HCT116 (cell line): ENCODE results near the gene ZC4H2. TPM values are rescaled to one million over a fixed set of nuclear protein-coding genes. Genes with fewer than 3 reads are reported as not detected.
"Not testable (repeated sequence)": the region's sequence is repeated elsewhere in the genome, so short reads cannot be mapped to it uniquely, and the experiment has no call there.

Experiments used
- ATAC-seq: fragments of 200-7000 bp; cut with Tn5 transposase; 2 replicates; pipeline ENCODE4 v1.9.1; 2020; ENCODE audit warnings: mild to moderate bottlenecking, moderate library complexity
- BruUV-seq: library from RNA; stranded (reverse); fragments of 400-500 nt; replicated peaks from 2 replicates; lab custom pipeline; 2021; lab: Mats Ljungman, UMichigan
- CTCF ChIA-PET: fragments of 300-600 bp; sonication (Branson Sonifier 250); formaldehyde crosslinking; loops from one replicate; lab custom pipeline; 2021; ENCODE audit warnings: antibody characterized with exemption; lab: Charles Lee
- POLR2A ChIA-PET: fragments of 300-600, 350-600 bp; sonication (Branson Sonifier 250); formaldehyde crosslinking; loops from one replicate; lab custom pipeline; 2021; ENCODE audit warnings: antibody characterized with exemption; lab: Charles Lee
- RAD21 ChIA-PET, 2 experiments: fragments of 300-600 bp; sonication (Branson Sonifier 250); formaldehyde crosslinking; loops; one replicate each; lab custom pipeline; 2023; ENCODE audit warnings: low total read pairs in 2 of 2; ENCODE audit not compliant: uncharacterized antibody in 2 of 2, unreplicated experiment in 2 of 2, low non-redundant PET in 1 of 2; lab: Charles Lee
- DNase-seq: peaks from one replicate; pipeline ENCODE4 v3.0.0-alpha.2; 2010; ENCODE audit warnings: low read depth, low spot score
- H2AFZ ChIP-seq: fragments of 200-600 bp; shearing (Covaris generic), sonication (generic); 2 replicates; pipeline ENCODE4 v1.6.1; 2017; ENCODE audit warnings: low read depth, mixed run types, mixed read lengths, antibody characterized with exemption, low read length; ENCODE audit not compliant: poor library complexity, severe bottlenecking
- H3K27ac ChIP-seq: 2 replicates; pipeline ENCODE4 v1.5.1; 2012; ENCODE audit warnings: low read depth, low read length
- H3K27me3 ChIP-seq: fragments of 200-600 bp; sonication (generic); 2 replicates; pipeline ENCODE4 v1.6.1; 2016; ENCODE audit warnings: mixed run types, low read length, mixed read lengths; ENCODE audit not compliant: insufficient read depth
- H3K36me3 ChIP-seq, 2 experiments: fragments of 200-500 bp in 1 of 2; fragments of 200-600 bp in 1 of 2; sonication (Bioruptor generic) in 1 of 2; sonication (generic) in 1 of 2; 2 replicates each; pipeline versions ENCODE4 v1.5.1 to v1.6.1; 2014 to 2016; ENCODE audit warnings: low read length in 2 of 2, inconsistent platforms in 1 of 2, mixed read lengths in 1 of 2, mixed run types in 1 of 2; ENCODE audit not compliant: insufficient read depth in 2 of 2, control insufficient read depth in 1 of 2
- H3K4me1 ChIP-seq, 2 experiments: fragments of 200-600 bp in 1 of 2; sonication (generic) in 1 of 2; 2 replicates each; pipeline versions ENCODE4 v1.5.1 to v1.6.1; 2012 to 2017; ENCODE audit warnings: low read length in 2 of 2, inconsistent platforms in 1 of 2, mild to moderate bottlenecking in 1 of 2, mixed read lengths in 1 of 2, mixed run types in 1 of 2, moderate library complexity in 1 of 2; ENCODE audit not compliant: insufficient read depth in 2 of 2, control insufficient read depth in 1 of 2
- H3K4me2 ChIP-seq: fragments of 200-600 bp; sonication (generic); 2 replicates; pipeline ENCODE4 v1.6.1; 2017; ENCODE audit warnings: mixed run types, low read length, mixed read lengths
- H3K4me3 ChIP-seq, 2 experiments: fragments of 200-600 bp in 1 of 2; sonication (generic) in 1 of 2; replicated peaks in 1 of 2; 2 replicates each; pipeline ENCODE4 v1.5.1; 2011 to 2016; ENCODE audit warnings: low read length in 2 of 2, control low read depth in 1 of 2, low read depth in 1 of 2, mild to moderate bottlenecking in 1 of 2, mixed read lengths in 1 of 2, mixed run types in 1 of 2
- H3K79me2 ChIP-seq: fragments of 200-600 bp; sonication (generic); 2 replicates; pipeline ENCODE4 v1.6.1; 2017; ENCODE audit warnings: mild to moderate bottlenecking, mixed run types, low read length, moderate library complexity, mixed read lengths; ENCODE audit not compliant: insufficient read depth
- H3K9ac ChIP-seq: fragments of 200-600 bp; sonication (generic); 2 replicates; pipeline ENCODE4 v1.6.1; 2016; ENCODE audit warnings: low read length, mixed read lengths
- H3K9me2 ChIP-seq: fragments of 200-600 bp; sonication (generic), shearing (Covaris generic); 2 replicates; pipeline ENCODE4 v1.6.1; 2017; ENCODE audit warnings: mixed run types, mild to moderate bottlenecking, moderate library complexity; ENCODE audit not compliant: insufficient read depth
- H3K9me3 ChIP-seq, 2 experiments: fragments of 200-500 bp in 1 of 2; fragments of 200-600 bp in 1 of 2; sonication (Bioruptor generic) in 1 of 2; sonication (generic) in 1 of 2; 2 replicates each; pipeline ENCODE4 v1.6.1; 2014 to 2017; ENCODE audit warnings: low read length in 2 of 2, mixed read lengths in 2 of 2, inconsistent platforms in 1 of 2, low read depth in 1 of 2, mild to moderate bottlenecking in 1 of 2, mixed run types in 1 of 2, moderate library complexity in 1 of 2; ENCODE audit not compliant: control insufficient read depth in 1 of 2, insufficient read depth in 1 of 2
- H4K20me1 ChIP-seq: fragments of 200-600 bp; sonication (generic), shearing (Covaris generic); 2 replicates; pipeline ENCODE4 v1.6.1; 2017; ENCODE audit warnings: mixed run types, mild to moderate bottlenecking, moderate library complexity; ENCODE audit not compliant: insufficient read depth
- SP1 ChIP-seq: IDR thresholded peaks from 2 replicates; pipeline ENCODE4 v1.6.1; 2012; ENCODE audit warnings: low read depth
- intact Hi-C: fragments of 100-400 bp; cut with micrococcal nuclease; formaldehyde crosslinking; loops from 2 replicates; pipeline ENCODE4 v1.10.0; 2022
- total RNA-seq: library from RNA; stranded (reverse); gene quantifications from one replicate; pipeline ENCODE4 v1.2.1, GENCODE V29; 2021; ENCODE audit not compliant: unreplicated experiment
- TF ChIP-seq, protein P1 (sequence below), 3 experiments: fragments of 200-600 bp in 1 of 3; sonication (generic) in 1 of 3; IDR thresholded peaks in 2 of 3; conservative IDR thresholded peaks in 1 of 3; 2 replicates each; pipeline ENCODE4 v1.5.1; 2012 to 2017; ENCODE audit warnings: low read depth in 2 of 3, low read length in 2 of 3, antibody characterized with exemption in 1 of 3, borderline replicate concordance in 1 of 3, control low read depth in 1 of 3, mild to moderate bottlenecking in 1 of 3, mixed read lengths in 1 of 3, mixed run types in 1 of 3, moderate library complexity in 1 of 3; ENCODE audit not compliant: insufficient read depth in 1 of 3

ZC4H2 gene
- total RNA-seq, 1 experiment from 2014 or later, result 8.8 TPM

DNA sequence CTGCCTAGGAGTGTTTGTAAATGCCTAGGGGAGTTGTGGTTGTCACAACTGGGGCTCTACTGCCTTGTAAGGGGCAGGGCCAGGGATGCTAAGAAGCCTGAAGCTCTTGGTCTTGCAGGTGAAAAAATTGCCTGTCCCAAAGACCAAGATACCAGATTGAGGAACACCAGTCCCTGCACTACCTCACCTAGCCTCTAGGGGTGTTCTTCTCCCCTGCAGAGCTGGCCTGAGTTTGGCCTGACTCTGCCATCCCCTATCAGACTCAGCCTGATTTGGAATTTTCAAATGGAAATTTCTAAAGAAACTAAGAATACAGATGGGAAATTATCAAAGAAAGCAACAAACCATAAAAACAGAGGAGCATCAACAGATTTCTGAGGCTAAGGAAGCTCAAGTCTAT, 90.4 kb downstream of the ZC4H2 start:
- Histone ChIP-seq H3K9me2 (no peaks in the 10 kb centered on the region), H3K27me3 (no peaks in the 10 kb centered on the region), H3K27ac (no peak overlapping the region), H2AFZ (no peak overlapping the region), H3K79me2 (no peaks in the 10 kb centered on the region), H3K9ac (no peak overlapping the region), H3K4me1 (no peaks in the 10 kb centered on the region), H3K9me3 (no peaks in the 10 kb centered on the region), H3K36me3 (no peaks in the 10 kb centered on the region), H4K20me1 (no peaks in the 10 kb centered on the region)
- peak; percentile 4 for DNase-seq
- intact Hi-C loops, result no loop called here
- POLR2A ChIA-PET, result no interaction called here
- peak; percentile 73 for ATAC-seq
- CTCF ChIA-PET, result no interaction called here
- TF ChIP-seq SP1, result no peak
- TF ChIP-seq, protein P1, sequence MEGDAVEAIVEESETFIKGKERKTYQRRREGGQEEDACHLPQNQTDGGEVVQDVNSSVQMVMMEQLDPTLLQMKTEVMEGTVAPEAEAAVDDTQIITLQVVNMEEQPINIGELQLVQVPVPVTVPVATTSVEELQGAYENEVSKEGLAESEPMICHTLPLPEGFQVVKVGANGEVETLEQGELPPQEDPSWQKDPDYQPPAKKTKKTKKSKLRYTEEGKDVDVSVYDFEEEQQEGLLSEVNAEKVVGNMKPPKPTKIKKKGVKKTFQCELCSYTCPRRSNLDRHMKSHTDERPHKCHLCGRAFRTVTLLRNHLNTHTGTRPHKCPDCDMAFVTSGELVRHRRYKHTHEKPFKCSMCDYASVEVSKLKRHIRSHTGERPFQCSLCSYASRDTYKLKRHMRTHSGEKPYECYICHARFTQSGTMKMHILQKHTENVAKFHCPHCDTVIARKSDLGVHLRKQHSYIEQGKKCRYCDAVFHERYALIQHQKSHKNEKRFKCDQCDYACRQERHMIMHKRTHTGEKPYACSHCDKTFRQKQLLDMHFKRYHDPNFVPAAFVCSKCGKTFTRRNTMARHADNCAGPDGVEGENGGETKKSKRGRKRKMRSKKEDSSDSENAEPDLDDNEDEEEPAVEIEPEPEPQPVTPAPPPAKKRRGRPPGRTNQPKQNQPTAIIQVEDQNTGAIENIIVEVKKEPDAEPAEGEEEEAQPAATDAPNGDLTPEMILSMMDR (IDR thresholded peaks at IDR 0.05 in 2 of 3, conservative IDR thresholded peaks at IDR 0.05 in 1 of 3; ENCODE audit: borderline replicate concordance in 1 of 3, insufficient read depth in 1 of 3, low read depth in 2 of 3, low read length in 2 of 3), result peak in 2 of 3 experiments; percentile 53 to 64; a peak in 4 of 6 replicates
- TF ChIP-seq, all 23 proteins: peak for 1
- H3K4me3 ChIP-seq, result no peak overlapping the region
- no TSS peak for BruUV-seq
- H3K4me2 ChIP-seq, result no peak overlapping the region
- RAD21 ChIA-PET, result no interaction called here

DNA sequence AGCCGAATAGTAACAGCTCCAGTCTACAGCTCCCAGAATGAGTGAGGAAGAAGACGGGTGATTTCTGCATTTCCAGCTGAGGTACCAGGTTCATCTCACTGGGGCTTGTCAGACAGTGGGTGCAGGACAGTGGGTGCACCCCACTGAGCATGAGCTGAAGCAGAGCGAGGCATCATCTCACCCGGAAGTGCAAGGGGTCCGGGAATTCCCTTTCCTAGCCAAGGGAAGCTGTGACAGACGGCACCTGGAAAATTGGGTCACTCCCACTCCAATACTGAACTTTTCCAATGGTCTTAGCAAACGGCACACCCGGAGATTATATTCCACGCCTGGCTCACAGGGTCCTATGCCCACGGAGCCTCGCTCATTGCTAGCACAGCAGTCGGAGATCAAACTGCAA, 97.5 kb downstream of the ZC4H2 start:
- BruUV-seq, H3K79me2 ChIP-seq, H3K36me3 ChIP-seq, H3K9me3 ChIP-seq, ATAC-seq, DNase-seq, intact Hi-C loops, H3K27ac ChIP-seq, H4K20me1 ChIP-seq, H3K4me1 ChIP-seq, H3K4me2 ChIP-seq, H2AFZ ChIP-seq, POLR2A ChIA-PET, H3K27me3 ChIP-seq, H3K9ac ChIP-seq, RAD21 ChIA-PET, CTCF ChIA-PET, H3K9me2 ChIP-seq, H3K4me3 ChIP-seq: not testable (repeated sequence)
